Osteoblast (primary cell): ENCODE data around the gene ABHD12. TPM values are rescaled to one million over a fixed set of nuclear protein-coding genes. Genes with fewer than 3 reads are reported as not detected.

ENCODE experiments used
- DNase-seq: peaks from one replicate; pipeline ENCODE4 v3.0.0; 2011; ENCODE audit warnings: low spot score, mixed read lengths; ENCODE audit not compliant: insufficient read length; ENCODE audit errors: missing footprints
- H2AFZ ChIP-seq: 2 replicates; pipeline ENCODE4 v1.6.0; 2011; ENCODE audit warnings: mild to moderate bottlenecking, low read length
- H3K27ac ChIP-seq: 2 replicates; pipeline ENCODE4 v1.5.1; 2011; ENCODE audit warnings: mild to moderate bottlenecking, low read depth, low read length, moderate library complexity
- H3K27me3 ChIP-seq: 2 replicates; pipeline ENCODE4 v1.6.0; 2012; ENCODE audit warnings: mild to moderate bottlenecking, control low read depth, inconsistent platforms, low read length, moderate library complexity; ENCODE audit not compliant: insufficient read depth
- H3K36me3 ChIP-seq: 2 replicates; pipeline ENCODE4 v1.5.1; 2011; ENCODE audit warnings: mild to moderate bottlenecking, low read length, control low read depth, moderate library complexity; ENCODE audit not compliant: insufficient read depth
- H3K4me1 ChIP-seq: 2 replicates; pipeline ENCODE4 v1.5.1; 2011; ENCODE audit warnings: mild to moderate bottlenecking, low read length, control low read depth, moderate library complexity; ENCODE audit not compliant: insufficient read depth
- H3K4me2 ChIP-seq: 2 replicates; pipeline ENCODE4 v1.6.0; 2011; ENCODE audit warnings: mild to moderate bottlenecking, low read length; ENCODE audit not compliant: insufficient read depth
- H3K4me3 ChIP-seq: fragments of 200-600 bp; sonication (generic); 3 replicates; pipeline ENCODE4 v1.5.1; 2012; ENCODE audit warnings: mild to moderate bottlenecking, low read length, inconsistent platforms; ENCODE audit not compliant: insufficient read depth
- H3K79me2 ChIP-seq: 2 replicates; pipeline ENCODE4 v1.6.0; 2012; ENCODE audit warnings: mild to moderate bottlenecking, low read length, control low read depth, inconsistent platforms; ENCODE audit not compliant: insufficient read depth
- H3K9me3 ChIP-seq: 2 replicates; pipeline ENCODE4 v1.5.1; 2011; ENCODE audit warnings: low read depth, low read length, control low read depth
- H4K20me1 ChIP-seq: 2 replicates; pipeline ENCODE4 v1.6.0; 2012; ENCODE audit warnings: mild to moderate bottlenecking, low read length, control low read depth; ENCODE audit not compliant: insufficient read depth
- CTCF ChIP-seq: IDR thresholded peaks from 2 replicates; pipeline ENCODE4 v1.5.1; 2011; ENCODE audit warnings: mild to moderate bottlenecking, low read depth, low read length, moderate library complexity; ENCODE audit errors: extremely low read depth
- total RNA-seq: library from RNA; depleted of rRNA; stranded (reverse); fragments of >200 nt; gene quantifications from 2 replicates; pipeline ENCODE4 v1.2.3, GENCODE V29; 2012

ABHD12 gene
- total RNA-seq, 1 donor: 29.7 TPM

GRCh38 chr20:25257756-25258475 lies 132.7 kb downstream of the ABHD12 start:
- no peak overlapping the region for H3K4me2 ChIP-seq
- H4K20me1 ChIP-seq: peaks cover 49% of the 10 kb centered on the region
- no peaks in the 10 kb centered on the region for H3K27me3 ChIP-seq
- H3K4me3 ChIP-seq: no peak overlapping the region
- peaks cover 76% of the 10 kb centered on the region for H3K79me2 ChIP-seq
- no peak for TF ChIP-seq CTCF
- H2AFZ ChIP-seq: no peak overlapping the region
- H3K9me3 ChIP-seq: no peaks in the 10 kb centered on the region
- H3K4me1 ChIP-seq: peaks cover 23% of the 10 kb centered on the region
- H3K27ac ChIP-seq: no peak overlapping the region
- H3K36me3 ChIP-seq: peaks cover 31% of the 10 kb centered on the region
- no peak for DNase-seq

GRCh38 chr20:25257130-25257529 lies 133.5 kb downstream of the ABHD12 start:
- Histone ChIP-seq H3K79me2 (peaks cover 84% of the 10 kb centered on the region), H3K4me2 (no peak overlapping the region), H3K9me3 (no peaks in the 10 kb centered on the region), H3K27ac (no peak overlapping the region), H3K4me3 (no peak overlapping the region), H3K27me3 (no peaks in the 10 kb centered on the region), H2AFZ (no peak overlapping the region), H3K4me1 (peaks cover 24% of the 10 kb centered on the region), H3K36me3 (peaks cover 31% of the 10 kb centered on the region), H4K20me1 (peaks cover 57% of the 10 kb centered on the region)
- TF ChIP-seq CTCF: no peak
- DNase-seq: no peak

- peaks cover 31% of the 10 kb centered on the region for H3K4me1 ChIP-seq
- no peak overlapping the region for H3K4me2 ChIP-seq
- peaks cover 92% of the 10 kb centered on the region for H3K79me2 ChIP-seq
- H3K27me3 ChIP-seq: no peaks in the 10 kb centered on the region
- TF ChIP-seq CTCF: no peak
- peaks cover 65% of the 10 kb centered on the region for H4K20me1 ChIP-seq
- no peak overlapping the region for H3K4me3 ChIP-seq
- no peak for DNase-seq
- no peak overlapping the region for H3K27ac ChIP-seq
- peaks cover 27% of the 10 kb centered on the region for H3K36me3 ChIP-seq
- no peaks in the 10 kb centered on the region for H3K9me3 ChIP-seq
- H2AFZ ChIP-seq: no peak overlapping the region
Measured at GRCh38 chr20:25256226-25256859, 134.3 kb downstream of the ABHD12 start.

- Histone ChIP-seq H3K4me3 (no peak overlapping the region), H3K27ac (peak overlapping the region; percentile 59), H3K79me2 (peaks cover 99% of the 10 kb centered on the region), H3K36me3 (peaks cover 17% of the 10 kb centered on the region), H4K20me1 (peaks cover 76% of the 10 kb centered on the region), H3K4me2 (no peak overlapping the region), H3K9me3 (no peaks in the 10 kb centered on the region), H3K27me3 (no peaks in the 10 kb centered on the region), H2AFZ (no peak overlapping the region), H3K4me1 (peaks cover 43% of the 10 kb centered on the region)
- DNase-seq: peak; percentile 80
- no peak for TF ChIP-seq CTCF
Measured at GRCh38 chr20:25254986-25255680, 135.5 kb downstream of the ABHD12 start.
